Measurements from ENCODE around the gene CDK14.

DNA sequence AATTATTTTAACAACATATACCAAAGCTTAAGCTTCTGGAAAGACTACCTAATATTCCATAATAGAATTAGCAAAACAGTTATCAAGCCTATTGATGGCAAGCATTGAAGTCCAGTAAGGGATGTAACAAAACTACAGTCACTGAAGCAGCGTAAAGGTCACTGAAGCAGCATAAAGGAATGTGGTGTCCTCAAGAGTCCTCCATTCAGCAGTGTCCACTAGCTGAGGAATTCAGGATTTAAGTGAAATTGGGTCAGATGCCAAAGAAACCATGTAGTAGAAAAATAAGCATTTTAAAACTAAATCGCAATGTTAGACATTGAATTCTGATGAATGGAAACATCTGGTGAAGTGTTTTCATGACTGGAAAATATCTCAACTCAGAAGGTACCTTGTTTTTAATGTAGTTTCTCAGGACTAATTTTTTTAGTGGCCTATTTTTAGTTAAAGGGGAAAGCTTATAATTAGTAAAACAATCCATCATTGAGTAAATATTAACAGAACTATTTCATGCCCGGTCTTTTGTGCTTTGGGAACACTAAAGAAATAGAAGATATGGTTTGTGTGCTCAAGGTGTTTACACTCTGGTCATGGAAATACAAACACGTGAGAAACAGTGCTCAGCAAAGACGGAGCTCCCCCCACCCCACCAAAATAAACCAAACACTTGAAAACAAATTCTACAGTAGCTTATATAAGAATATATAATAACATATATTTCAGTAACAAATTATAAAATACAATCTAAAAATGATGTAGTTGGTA is 121.4 kb downstream of the CDK14 start:
- TF ChIP-seq, protein P1, sequence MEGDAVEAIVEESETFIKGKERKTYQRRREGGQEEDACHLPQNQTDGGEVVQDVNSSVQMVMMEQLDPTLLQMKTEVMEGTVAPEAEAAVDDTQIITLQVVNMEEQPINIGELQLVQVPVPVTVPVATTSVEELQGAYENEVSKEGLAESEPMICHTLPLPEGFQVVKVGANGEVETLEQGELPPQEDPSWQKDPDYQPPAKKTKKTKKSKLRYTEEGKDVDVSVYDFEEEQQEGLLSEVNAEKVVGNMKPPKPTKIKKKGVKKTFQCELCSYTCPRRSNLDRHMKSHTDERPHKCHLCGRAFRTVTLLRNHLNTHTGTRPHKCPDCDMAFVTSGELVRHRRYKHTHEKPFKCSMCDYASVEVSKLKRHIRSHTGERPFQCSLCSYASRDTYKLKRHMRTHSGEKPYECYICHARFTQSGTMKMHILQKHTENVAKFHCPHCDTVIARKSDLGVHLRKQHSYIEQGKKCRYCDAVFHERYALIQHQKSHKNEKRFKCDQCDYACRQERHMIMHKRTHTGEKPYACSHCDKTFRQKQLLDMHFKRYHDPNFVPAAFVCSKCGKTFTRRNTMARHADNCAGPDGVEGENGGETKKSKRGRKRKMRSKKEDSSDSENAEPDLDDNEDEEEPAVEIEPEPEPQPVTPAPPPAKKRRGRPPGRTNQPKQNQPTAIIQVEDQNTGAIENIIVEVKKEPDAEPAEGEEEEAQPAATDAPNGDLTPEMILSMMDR (IDR thresholded peaks at IDR 0.05; ENCODE audit: insufficient read depth, low read length) = no peak
- TF ChIP-seq POLR2AphosphoS5 (IDR thresholded peaks at IDR 0.05; ENCODE audit: low read depth) = no peak
